Dedifferentiated amniotic fluid mesenchymal stem cell (primary cell): Measurements from ENCODE around the gene UBXN11.
A peak's percentile ranks its signal among the peaks of the same experiment; 100 is the strongest.

ENCODE experiments used
- DNase-seq: peaks from one replicate; pipeline ENCODE4 v3.0.0-alpha.2; 2016; ENCODE audit errors: extremely low spot score

The UBXN11 gene

GRCh38 chr1:26274801-26275425 lies 31.5 kb downstream of the UBXN11 start:
- DNase-seq: no peak

GRCh38 chr1:26269198-26269550 lies 37.3 kb downstream of the UBXN11 start:
- no peak for DNase-seq

GRCh38 chr1:26268290-26269197 lies 37.9 kb downstream of the UBXN11 start:
- no peak for DNase-seq

- DNase-seq: no peak
These were observed 41.0 kb downstream of the UBXN11 start for GRCh38 chr1:26265405-26265804.

GRCh38 chr1:26263212-26263611 lies 43.2 kb downstream of the UBXN11 start:
- no peak for DNase-seq

- no peak for DNase-seq
These were observed 46.9 kb downstream of the UBXN11 start for GRCh38 chr1:26259578-26259977.

GRCh38 chr1:26259005-26259404 lies 47.4 kb downstream of the UBXN11 start:
- no peak for DNase-seq

GRCh38 chr1:26257222-26257621 lies 49.2 kb downstream of the UBXN11 start:
- DNase-seq: no peak

GRCh38 chr1:26254404-26254803 lies 52.0 kb downstream of the UBXN11 start:
- no peak for DNase-seq

GRCh38 chr1:26252718-26253117 lies 53.7 kb downstream of the UBXN11 start:
- no peak for DNase-seq

GRCh38 chr1:26239936-26240335 lies 66.5 kb downstream of the UBXN11 start:
- DNase-seq: no peak

GRCh38 chr1:26237230-26237966 lies 69.0 kb downstream of the UBXN11 start:
- no peak for DNase-seq

- no peak for DNase-seq
These were observed 71.6 kb downstream of the UBXN11 start for GRCh38 chr1:26234644-26235370.

GRCh38 chr1:26233903-26234643 lies 72.4 kb downstream of the UBXN11 start, which contains the start of gene CEP85:
CEP85 (plus strand) TSS chr1:26234200; CDS start chr1:26239784, 5,584 bp downstream.
- peak; percentile 98 for DNase-seq
